ENCODE data around the gene PIK3R1. TPM values are rescaled to one million over a fixed set of nuclear protein-coding genes. Genes with fewer than 3 reads are reported as not detected.

The PIK3R1 gene
- total RNA-seq, 1 donor from 2014 or later, result 89.7 TPM

- DNase-seq (ENCODE audit: low spot score, unreplicated experiment), result no peak
- Mint-ChIP-seq H3K9me3 (ENCODE audit: low read depth) (no peaks in the 10 kb centered on the region), H3K36me3 (ENCODE audit: insufficient read depth) (peaks cover 2% of the 10 kb centered on the region), H3K27ac (peak overlapping the region; percentile 39), H3K4me3 (ENCODE audit: low read depth) (peak overlapping the region; percentile 90), H3K4me1 (ENCODE audit: low read depth) (peaks cover 40% of the 10 kb centered on the region), H3K27me3 (no peaks in the 10 kb centered on the region)
- no peak for TF ChIP-seq CTCF (IDR thresholded peaks at IDR 0.05; ENCODE audit: unreplicated experiment)
Measured at GRCh38 chr5:68219161-68219816, 3.7 kb downstream of the PIK3R1 start.

- Mint-ChIP-seq H3K4me3 (ENCODE audit: low read depth) (no peak overlapping the region), H3K36me3 (ENCODE audit: insufficient read depth) (peaks cover 3% of the 10 kb centered on the region), H3K9me3 (ENCODE audit: low read depth) (no peaks in the 10 kb centered on the region), H3K27me3 (no peaks in the 10 kb centered on the region), H3K4me1 (ENCODE audit: low read depth) (peaks cover 46% of the 10 kb centered on the region), H3K27ac (no peak overlapping the region)
- no peak for TF ChIP-seq CTCF (IDR thresholded peaks at IDR 0.05; ENCODE audit: unreplicated experiment)
- no peak for DNase-seq (ENCODE audit: low spot score, unreplicated experiment)
Measured at GRCh38 chr5:68220260-68220659, 4.7 kb downstream of the PIK3R1 start.

- Mint-ChIP-seq H3K27ac (no peak overlapping the region), H3K9me3 (ENCODE audit: low read depth) (no peaks in the 10 kb centered on the region), H3K36me3 (ENCODE audit: insufficient read depth) (peaks cover 7% of the 10 kb centered on the region), H3K4me3 (ENCODE audit: low read depth) (no peak overlapping the region), H3K27me3 (no peaks in the 10 kb centered on the region), H3K4me1 (ENCODE audit: low read depth) (peaks cover 53% of the 10 kb centered on the region)
- no peak for DNase-seq (ENCODE audit: low spot score, unreplicated experiment)
- TF ChIP-seq CTCF (IDR thresholded peaks at IDR 0.05; ENCODE audit: unreplicated experiment), result no peak
Measured at GRCh38 chr5:68220914-68221313, 5.4 kb downstream of the PIK3R1 start.

GRCh38 chr5:68221488-68221887 lies 5.9 kb downstream of the PIK3R1 start:
- Mint-ChIP-seq H3K36me3 (ENCODE audit: insufficient read depth) (peaks cover 11% of the 10 kb centered on the region), H3K4me3 (ENCODE audit: low read depth) (no peak overlapping the region), H3K9me3 (ENCODE audit: low read depth) (no peaks in the 10 kb centered on the region), H3K27ac (no peak overlapping the region), H3K27me3 (no peaks in the 10 kb centered on the region), H3K4me1 (ENCODE audit: low read depth) (peaks cover 59% of the 10 kb centered on the region)
- TF ChIP-seq CTCF (IDR thresholded peaks at IDR 0.05; ENCODE audit: unreplicated experiment), result no peak
- DNase-seq (ENCODE audit: low spot score, unreplicated experiment), result no peak

- Mint-ChIP-seq H3K36me3 (ENCODE audit: insufficient read depth) (peaks cover 17% of the 10 kb centered on the region), H3K4me1 (ENCODE audit: low read depth) (peaks cover 60% of the 10 kb centered on the region), H3K4me3 (ENCODE audit: low read depth) (no peak overlapping the region), H3K27ac (peak overlapping the region; percentile 26), H3K27me3 (no peaks in the 10 kb centered on the region), H3K9me3 (ENCODE audit: low read depth) (no peaks in the 10 kb centered on the region)
- TF ChIP-seq CTCF (IDR thresholded peaks at IDR 0.05; ENCODE audit: unreplicated experiment), result no peak
- DNase-seq (ENCODE audit: low spot score, unreplicated experiment), result no peak
Measured at GRCh38 chr5:68222310-68222709, 6.8 kb downstream of the PIK3R1 start.
